T-helper 1 cell (primary cell): ENCODE data around the gene DHPS.
A peak's percentile ranks its signal among the peaks of the same experiment; 100 is the strongest.
"Not testable (repeated sequence)": the region's sequence is repeated elsewhere in the genome, so short reads cannot be mapped to it uniquely, and the experiment has no call there.

Experiments
- DNase-seq, 5 donors: peaks; one replicate each; pipeline ENCODE4 v3.0.0-alpha.2; 2012 to 2020

The DHPS gene

GRCh38 chr19:12670159-12670928 lies 11.3 kb downstream of the DHPS start:
- DNase-seq: no peak

- peak; percentile 41 to 81 (median 62) for DNase-seq
These were observed 12.2 kb downstream of the DHPS start for GRCh38 chr19:12669270-12670158.

- DNase-seq: peak; percentile 54 to 78 (median 69)
These were observed 12.8 kb downstream of the DHPS start for GRCh38 chr19:12668932-12669269.

- DNase-seq: no peak
These were observed 13.3 kb downstream of the DHPS start for GRCh38 chr19:12668346-12668745.

GRCh38 chr19:12667731-12668302 lies 13.9 kb downstream of the DHPS start:
- no peak for DNase-seq

- DNase-seq: peak; percentile 68 to 81 (median 71)
These were observed 15.2 kb downstream of the DHPS start, which contains the start of the genes MAN2B1 and WDR83 for GRCh38 chr19:12666265-12667048. TSS of gene MAN2B1 (minus strand) at chr19:12666742. CDS start at chr19:12666701, 41 bp downstream. TSS of gene WDR83 (plus strand) at chr19:12666807. CDS start at chr19:12669791, 2,984 bp downstream.

- peak in 1 of 5 donors; percentile 25 for DNase-seq
These were observed 15.9 kb downstream of the DHPS start for GRCh38 chr19:12665671-12666264.

- DNase-seq: peak in 3 of 5 donors; percentile 29 to 78 (median 45)
These were observed 16.5 kb downstream of the DHPS start for GRCh38 chr19:12665281-12665573.

- no peak for DNase-seq
These were observed 17.0 kb downstream of the DHPS start for GRCh38 chr19:12664406-12665280.

GRCh38 chr19:12660980-12661379 lies 20.7 kb downstream of the DHPS start:
- DNase-seq: no peak

GRCh38 chr19:12657966-12658365 lies 23.7 kb downstream of the DHPS start:
- DNase-seq: no peak

GRCh38 chr19:12656899-12657571 lies 24.6 kb downstream of the DHPS start:
- DNase-seq: no peak

GRCh38 chr19:12655546-12655945 lies 26.1 kb downstream of the DHPS start:
- DNase-seq: no peak

GRCh38 chr19:12652219-12652618 lies 29.5 kb downstream of the DHPS start:
- DNase-seq: no peak

- DNase-seq: no peak
These were observed 31.7 kb downstream of the DHPS start for GRCh38 chr19:12649941-12650340.

GRCh38 chr19:12648088-12648487 lies 33.6 kb downstream of the DHPS start:
- no peak for DNase-seq

GRCh38 chr19:12647490-12648071 lies 34.1 kb downstream of the DHPS start:
- no peak for DNase-seq

GRCh38 chr19:12647047-12647446 lies 34.6 kb downstream of the DHPS start:
- no peak for DNase-seq

- DNase-seq: no peak
These were observed 35.1 kb downstream of the DHPS start for GRCh38 chr19:12646551-12646950.

- DNase-seq: not testable (repeated sequence)
These were observed 38.0 kb downstream of the DHPS start for GRCh38 chr19:12643716-12644115.
